Measurements from ENCODE around the gene SPRN. TPM values are rescaled to one million over a fixed set of nuclear protein-coding genes. Genes with fewer than 3 reads are reported as not detected.
"Not testable (repeated sequence)": the region's sequence is repeated elsewhere in the genome, so short reads cannot be mapped to it uniquely, and the experiment has no call there.

Gene SPRN, protein sequence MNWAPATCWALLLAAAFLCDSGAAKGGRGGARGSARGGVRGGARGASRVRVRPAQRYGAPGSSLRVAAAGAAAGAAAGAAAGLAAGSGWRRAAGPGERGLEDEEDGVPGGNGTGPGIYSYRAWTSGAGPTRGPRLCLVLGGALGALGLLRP
- total RNA-seq (2021): 0.27 to 0.59 TPM (median 0.32 TPM) in 3 replicates
- not detected for Bru-seq, nascent RNA
- long read RNA-seq, experiment 1, partial matches to known transcripts: 0 of 2 reads
- long read RNA-seq, experiment 1, other reads (novel, unspliced or antisense): 2 of 2 reads
- long read RNA-seq, experiment 2, partial matches to known transcripts: 1 of 1 reads
- long read RNA-seq, experiment 2, other reads (novel, unspliced or antisense): 0 of 1 reads
- long read RNA-seq, experiment 3: 0 reads

DNA sequence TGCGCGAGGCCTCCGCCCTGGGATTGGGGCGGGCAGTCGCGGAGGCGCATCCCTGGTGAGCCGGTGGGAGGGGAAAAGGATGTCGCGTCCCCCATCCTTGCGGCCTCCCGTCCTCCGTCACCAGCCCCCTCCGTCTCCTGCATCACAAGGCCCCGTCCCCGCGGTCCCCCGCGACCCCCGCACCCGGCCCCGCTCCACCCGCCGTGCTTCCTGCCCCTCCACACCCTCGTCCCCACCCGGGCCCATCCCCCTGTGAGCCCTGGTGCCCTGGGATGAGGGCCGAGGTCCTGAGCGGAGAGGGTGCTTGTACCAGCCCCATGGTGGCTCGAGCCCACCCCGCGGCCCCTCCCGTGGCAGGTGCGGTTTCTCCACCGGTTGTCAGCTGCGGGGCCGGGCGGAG, at the start of gene SPRN:
TSS of gene SPRN (minus strand) at position 25 of the 400 bp plus-strand sequence. CDS start 944 bp downstream, outside the sequence.
- H3K4me1 Mint-ChIP-seq; CTCF ChIA-PET; POLR2A ChIA-PET; DNase-seq (ENCODE audit: low spot score); H3K36me3 Mint-ChIP-seq; ATAC-seq; H3K27ac Mint-ChIP-seq: not testable (repeated sequence)
- Mint-ChIP-seq H3K4me3 (peak within 1 kb of the TSS; percentile 62), H3K27me3 (ENCODE audit: low read depth) (peaks cover 14% of the 10 kb centered on the region), H3K9me3 (peaks cover 12% of the 10 kb centered on the region)

DNA sequence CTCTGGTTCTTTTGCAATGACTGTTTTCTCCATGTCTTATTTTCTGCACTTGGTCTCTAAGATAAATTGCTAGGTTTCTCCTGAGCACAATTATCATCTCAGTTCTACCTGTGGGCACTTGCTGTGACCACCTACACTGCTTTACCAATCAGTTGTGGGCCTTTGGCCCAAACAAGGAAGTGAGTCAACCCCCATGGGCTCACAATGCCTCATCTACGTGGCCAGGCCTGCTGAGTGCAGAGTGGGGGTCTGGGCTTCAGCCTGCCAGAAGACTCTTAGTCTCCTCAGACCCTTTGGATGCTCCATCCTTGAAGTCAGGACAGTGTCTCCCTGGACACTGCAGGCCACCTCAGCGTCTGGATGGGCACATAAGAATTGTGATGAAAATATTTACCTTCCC, 49.6 kb upstream of the SPRN start:
- Mint-ChIP-seq H3K27ac (no peak overlapping the region), H3K27me3 (ENCODE audit: low read depth) (peaks cover 7% of the 10 kb centered on the region), H3K4me3 (no peak overlapping the region), H3K4me1 (no peaks in the 10 kb centered on the region), H3K9me3 (peaks cover 56% of the 10 kb centered on the region), H3K36me3 (peaks cover 47% of the 10 kb centered on the region)
- ChIA-PET CTCF (no interaction called here), POLR2A (no interaction called here)
- ATAC-seq: no peak
- no peak for TF ChIP-seq CREM (CRISPR knock-in tag; IDR thresholded peaks at IDR 0.05)
- TF ChIP-seq, protein P1, sequence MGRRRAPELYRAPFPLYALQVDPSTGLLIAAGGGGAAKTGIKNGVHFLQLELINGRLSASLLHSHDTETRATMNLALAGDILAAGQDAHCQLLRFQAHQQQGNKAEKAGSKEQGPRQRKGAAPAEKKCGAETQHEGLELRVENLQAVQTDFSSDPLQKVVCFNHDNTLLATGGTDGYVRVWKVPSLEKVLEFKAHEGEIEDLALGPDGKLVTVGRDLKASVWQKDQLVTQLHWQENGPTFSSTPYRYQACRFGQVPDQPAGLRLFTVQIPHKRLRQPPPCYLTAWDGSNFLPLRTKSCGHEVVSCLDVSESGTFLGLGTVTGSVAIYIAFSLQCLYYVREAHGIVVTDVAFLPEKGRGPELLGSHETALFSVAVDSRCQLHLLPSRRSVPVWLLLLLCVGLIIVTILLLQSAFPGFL (CRISPR knock-in tag; IDR thresholded peaks at IDR 0.05; ENCODE audit: borderline replicate concordance): no peak
- TF ChIP-seq GRHL2 (CRISPR knock-in tag; IDR thresholded peaks at IDR 0.05; ENCODE audit: insufficient replicate concordance, severe bottlenecking): no peak
- TF ChIP-seq, protein P2, sequence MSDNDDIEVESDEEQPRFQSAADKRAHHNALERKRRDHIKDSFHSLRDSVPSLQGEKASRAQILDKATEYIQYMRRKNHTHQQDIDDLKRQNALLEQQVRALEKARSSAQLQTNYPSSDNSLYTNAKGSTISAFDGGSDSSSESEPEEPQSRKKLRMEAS (CRISPR knock-in tag; IDR thresholded peaks at IDR 0.05): no peak
- TF ChIP-seq CREB1 (CRISPR knock-in tag; IDR thresholded peaks at IDR 0.05): no peak
- TF ChIP-seq, protein P3, sequence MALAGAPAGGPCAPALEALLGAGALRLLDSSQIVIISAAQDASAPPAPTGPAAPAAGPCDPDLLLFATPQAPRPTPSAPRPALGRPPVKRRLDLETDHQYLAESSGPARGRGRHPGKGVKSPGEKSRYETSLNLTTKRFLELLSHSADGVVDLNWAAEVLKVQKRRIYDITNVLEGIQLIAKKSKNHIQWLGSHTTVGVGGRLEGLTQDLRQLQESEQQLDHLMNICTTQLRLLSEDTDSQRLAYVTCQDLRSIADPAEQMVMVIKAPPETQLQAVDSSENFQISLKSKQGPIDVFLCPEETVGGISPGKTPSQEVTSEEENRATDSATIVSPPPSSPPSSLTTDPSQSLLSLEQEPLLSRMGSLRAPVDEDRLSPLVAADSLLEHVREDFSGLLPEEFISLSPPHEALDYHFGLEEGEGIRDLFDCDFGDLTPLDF (CRISPR knock-in tag; IDR thresholded peaks at IDR 0.05): no peak
- no peak for TF ChIP-seq NFATC4 (CRISPR knock-in tag; IDR thresholded peaks at IDR 0.05)
- TF ChIP-seq, protein P4, sequence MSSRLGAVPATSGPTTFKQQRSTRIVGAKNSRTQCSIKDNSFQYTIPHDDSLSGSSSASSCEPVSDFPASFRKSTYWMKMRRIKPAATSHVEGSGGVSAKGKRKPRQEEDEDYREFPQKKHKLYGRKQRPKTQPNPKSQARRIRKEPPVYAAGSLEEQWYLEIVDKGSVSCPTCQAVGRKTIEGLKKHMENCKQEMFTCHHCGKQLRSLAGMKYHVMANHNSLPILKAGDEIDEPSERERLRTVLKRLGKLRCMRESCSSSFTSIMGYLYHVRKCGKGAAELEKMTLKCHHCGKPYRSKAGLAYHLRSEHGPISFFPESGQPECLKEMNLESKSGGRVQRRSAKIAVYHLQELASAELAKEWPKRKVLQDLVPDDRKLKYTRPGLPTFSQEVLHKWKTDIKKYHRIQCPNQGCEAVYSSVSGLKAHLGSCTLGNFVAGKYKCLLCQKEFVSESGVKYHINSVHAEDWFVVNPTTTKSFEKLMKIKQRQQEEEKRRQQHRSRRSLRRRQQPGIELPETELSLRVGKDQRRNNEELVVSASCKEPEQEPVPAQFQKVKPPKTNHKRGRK (CRISPR knock-in tag; IDR thresholded peaks at IDR 0.05; ENCODE audit: borderline replicate concordance): no peak
- no peak for TF ChIP-seq NFE2L1 (CRISPR knock-in tag; IDR thresholded peaks at IDR 0.05)
- DNase-seq (ENCODE audit: low spot score): no peak

DNA sequence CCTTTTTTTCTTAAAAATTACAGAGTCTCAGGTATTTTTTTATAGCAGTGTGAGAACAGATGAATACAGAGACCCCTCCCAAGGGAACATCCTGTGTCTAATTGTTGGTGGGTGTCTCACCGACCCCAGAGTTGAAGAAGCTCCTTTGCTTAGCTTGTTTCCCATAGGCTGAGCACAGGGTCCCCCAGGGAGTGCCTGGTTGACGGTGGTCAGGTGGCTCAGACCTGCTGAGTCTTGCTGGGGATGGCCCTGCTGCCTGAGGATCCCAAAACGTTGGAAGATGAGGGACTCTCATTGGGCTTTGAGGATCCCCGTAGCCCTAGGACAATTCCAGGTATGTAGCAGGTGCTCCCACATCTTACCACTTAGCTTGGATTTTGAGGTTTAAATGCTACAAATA, 48.8 kb upstream of the SPRN start:
- peaks cover 61% of the 10 kb centered on the region for H3K9me3 Mint-ChIP-seq
- ATAC-seq (no peak), DNase-seq (ENCODE audit: low spot score) (no peak)
- peaks cover 10% of the 10 kb centered on the region for H3K27me3 Mint-ChIP-seq (ENCODE audit: low read depth)
- ChIA-PET POLR2A (no interaction called here), CTCF (no interaction called here)
- no peak overlapping the region for H3K4me3 Mint-ChIP-seq
- no peak overlapping the region for H3K27ac Mint-ChIP-seq
- TF ChIP-seq PRRX2 (CRISPR knock-in tag; IDR thresholded peaks at IDR 0.05) (no peak), GTF2I (CRISPR knock-in tag; conservative IDR thresholded peaks at IDR 0.05) (no peak), MYBL2 (CRISPR knock-in tag; IDR thresholded peaks at IDR 0.05) (no peak), ZNF396 (CRISPR knock-in tag; IDR thresholded peaks at IDR 0.05; ENCODE audit: borderline replicate concordance) (no peak), ELF4 (CRISPR knock-in tag; IDR thresholded peaks at IDR 0.05; ENCODE audit: low read depth) (no peak)
- TF ChIP-seq, protein P5, sequence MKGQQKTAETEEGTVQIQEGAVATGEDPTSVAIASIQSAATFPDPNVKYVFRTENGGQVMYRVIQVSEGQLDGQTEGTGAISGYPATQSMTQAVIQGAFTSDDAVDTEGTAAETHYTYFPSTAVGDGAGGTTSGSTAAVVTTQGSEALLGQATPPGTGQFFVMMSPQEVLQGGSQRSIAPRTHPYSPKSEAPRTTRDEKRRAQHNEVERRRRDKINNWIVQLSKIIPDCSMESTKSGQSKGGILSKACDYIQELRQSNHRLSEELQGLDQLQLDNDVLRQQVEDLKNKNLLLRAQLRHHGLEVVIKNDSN (CRISPR knock-in tag; IDR thresholded peaks at IDR 0.05): no peak
- TF ChIP-seq, protein P6, sequence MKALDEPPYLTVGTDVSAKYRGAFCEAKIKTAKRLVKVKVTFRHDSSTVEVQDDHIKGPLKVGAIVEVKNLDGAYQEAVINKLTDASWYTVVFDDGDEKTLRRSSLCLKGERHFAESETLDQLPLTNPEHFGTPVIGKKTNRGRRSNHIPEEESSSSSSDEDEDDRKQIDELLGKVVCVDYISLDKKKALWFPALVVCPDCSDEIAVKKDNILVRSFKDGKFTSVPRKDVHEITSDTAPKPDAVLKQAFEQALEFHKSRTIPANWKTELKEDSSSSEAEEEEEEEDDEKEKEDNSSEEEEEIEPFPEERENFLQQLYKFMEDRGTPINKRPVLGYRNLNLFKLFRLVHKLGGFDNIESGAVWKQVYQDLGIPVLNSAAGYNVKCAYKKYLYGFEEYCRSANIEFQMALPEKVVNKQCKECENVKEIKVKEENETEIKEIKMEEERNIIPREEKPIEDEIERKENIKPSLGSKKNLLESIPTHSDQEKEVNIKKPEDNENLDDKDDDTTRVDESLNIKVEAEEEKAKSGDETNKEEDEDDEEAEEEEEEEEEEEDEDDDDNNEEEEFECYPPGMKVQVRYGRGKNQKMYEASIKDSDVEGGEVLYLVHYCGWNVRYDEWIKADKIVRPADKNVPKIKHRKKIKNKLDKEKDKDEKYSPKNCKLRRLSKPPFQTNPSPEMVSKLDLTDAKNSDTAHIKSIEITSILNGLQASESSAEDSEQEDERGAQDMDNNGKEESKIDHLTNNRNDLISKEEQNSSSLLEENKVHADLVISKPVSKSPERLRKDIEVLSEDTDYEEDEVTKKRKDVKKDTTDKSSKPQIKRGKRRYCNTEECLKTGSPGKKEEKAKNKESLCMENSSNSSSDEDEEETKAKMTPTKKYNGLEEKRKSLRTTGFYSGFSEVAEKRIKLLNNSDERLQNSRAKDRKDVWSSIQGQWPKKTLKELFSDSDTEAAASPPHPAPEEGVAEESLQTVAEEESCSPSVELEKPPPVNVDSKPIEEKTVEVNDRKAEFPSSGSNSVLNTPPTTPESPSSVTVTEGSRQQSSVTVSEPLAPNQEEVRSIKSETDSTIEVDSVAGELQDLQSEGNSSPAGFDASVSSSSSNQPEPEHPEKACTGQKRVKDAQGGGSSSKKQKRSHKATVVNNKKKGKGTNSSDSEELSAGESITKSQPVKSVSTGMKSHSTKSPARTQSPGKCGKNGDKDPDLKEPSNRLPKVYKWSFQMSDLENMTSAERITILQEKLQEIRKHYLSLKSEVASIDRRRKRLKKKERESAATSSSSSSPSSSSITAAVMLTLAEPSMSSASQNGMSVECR (CRISPR knock-in tag; IDR thresholded peaks at IDR 0.05; ENCODE audit: borderline replicate concordance): no peak
- peaks cover 53% of the 10 kb centered on the region for H3K36me3 Mint-ChIP-seq
- H3K4me1 Mint-ChIP-seq: no peaks in the 10 kb centered on the region

All from WTC11 (cell line).